Stromal cell of bone marrow (primary cell): ENCODE measurements around the gene ZRANB1.

Source experiments
- DNase-seq: peaks from one replicate; pipeline ENCODE4 v3.0.0-alpha.2; 2012; ENCODE audit warnings: low read depth

ZRANB1 gene

GRCh38 chr10:125035588-125036295 is 93.8 kb downstream of the ZRANB1 start:
- DNase-seq = no peak

DNA sequence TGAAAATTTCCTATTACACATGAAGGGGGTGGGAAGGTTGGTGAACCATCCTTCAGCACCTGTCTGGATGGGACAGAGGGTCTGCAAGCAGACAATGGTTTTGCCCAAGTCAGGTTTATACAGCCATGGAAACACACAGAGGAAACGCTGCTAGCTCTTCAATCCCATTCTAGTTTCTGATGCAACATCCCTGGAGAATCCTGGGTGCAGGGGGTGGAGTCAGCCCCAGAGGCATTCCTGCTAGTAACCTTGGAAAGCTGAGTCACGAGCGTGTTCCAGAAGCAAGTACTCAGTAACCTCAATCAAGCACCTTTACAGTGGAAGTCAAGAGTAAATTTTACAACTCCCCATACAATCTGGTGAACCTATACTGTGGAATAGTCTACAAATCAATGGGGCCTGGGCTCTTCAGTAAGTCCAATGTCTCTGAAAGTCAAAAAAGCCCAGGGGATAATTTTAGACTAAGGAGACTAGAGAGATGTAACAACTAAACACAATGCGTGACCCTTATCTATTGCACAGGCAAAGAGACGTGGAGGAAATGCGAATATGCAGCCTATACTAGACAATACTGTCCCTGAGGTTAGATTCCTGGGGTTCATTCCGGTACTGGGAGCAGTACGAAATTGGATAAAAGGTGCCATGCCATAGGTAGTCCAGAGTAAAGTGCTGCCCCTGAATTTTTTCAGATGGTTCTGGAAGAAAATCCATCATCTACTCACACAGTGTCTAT is 95.4 kb downstream of the ZRANB1 start:
- DNase-seq = no peak
